CD14-positive monocyte (primary cell): ENCODE measurements around the gene FBXO30. TPM values are rescaled to one million over a fixed set of nuclear protein-coding genes. Genes with fewer than 3 reads are reported as not detected.

Experiments
- DNase-seq, 3 donors: peaks; one replicate each; pipeline ENCODE4 v3.0.0-alpha.2; 2011 to 2022
- H2AFZ ChIP-seq: 2 replicates; pipeline ENCODE4 v1.6.0; 2012; ENCODE audit warnings: mild to moderate bottlenecking, low read depth, low read length, inconsistent platforms; ENCODE audit not compliant: insufficient read depth, poor library complexity, severe bottlenecking
- H3K27ac ChIP-seq, 2 donors: 1 replicate in 1 of 2; 2 replicates in 1 of 2; pipeline ENCODE4 v1.5.1; 2012 to 2013; ENCODE audit warnings: low read length in 2 of 2, control low read depth in 1 of 2, inconsistent platforms in 1 of 2, low read depth in 1 of 2, mild to moderate bottlenecking in 1 of 2
- H3K27me3 ChIP-seq, 2 donors: one replicate each; pipeline versions ENCODE4 v1.6.0 to v1.6.1; 2011 to 2013; ENCODE audit warnings: low read length in 2 of 2; ENCODE audit not compliant: control insufficient read depth in 2 of 2, insufficient read depth in 2 of 2
- H3K36me3 ChIP-seq, 2 donors: replicated peaks in 1 of 2; 1 replicate in 1 of 2; 2 replicates in 1 of 2; pipeline versions ENCODE4 v1.5.1 to v1.6.1; 2012 to 2013; ENCODE audit warnings: low read length in 2 of 2, control low read depth in 1 of 2, inconsistent platforms in 1 of 2, mild to moderate bottlenecking in 1 of 2; ENCODE audit not compliant: insufficient read depth in 2 of 2, control insufficient read depth in 1 of 2
- H3K4me1 ChIP-seq, 2 donors: 1 replicate in 1 of 2; 2 replicates in 1 of 2; pipeline versions ENCODE4 v1.5.1 to v1.6.1; 2012 to 2013; ENCODE audit warnings: low read length in 2 of 2, control low read depth in 1 of 2, inconsistent platforms in 1 of 2, mild to moderate bottlenecking in 1 of 2, moderate library complexity in 1 of 2; ENCODE audit not compliant: insufficient read depth in 2 of 2, control insufficient read depth in 1 of 2
- H3K4me2 ChIP-seq: replicated peaks from 2 replicates; pipeline ENCODE3; 2012; ENCODE audit warnings: low read length, moderate library complexity, mild to moderate bottlenecking; ENCODE audit not compliant: poor library complexity, severe bottlenecking; ENCODE audit errors: extremely low read depth
- H3K4me3 ChIP-seq, 3 experiments: fragments of 200-600 bp in 1 of 3; sonication (generic) in 1 of 3; replicated peaks in 1 of 3; 1 replicate in 2 of 3; 2 replicates in 1 of 3; pipeline ENCODE4 v1.5.1; 2011 to 2013; ENCODE audit warnings: low read length in 3 of 3, mild to moderate bottlenecking in 3 of 3, control low read depth in 2 of 3, low read depth in 2 of 3, inconsistent platforms in 1 of 3, moderate library complexity in 1 of 3
- H3K79me2 ChIP-seq: 2 replicates; pipeline ENCODE4 v1.6.0; 2012; ENCODE audit warnings: mild to moderate bottlenecking, control low read depth, inconsistent platforms, low read length, moderate library complexity; ENCODE audit not compliant: insufficient read depth
- H3K9ac ChIP-seq: 2 replicates; pipeline ENCODE4 v1.6.0; 2017; ENCODE audit warnings: low read length, mild to moderate bottlenecking; ENCODE audit not compliant: insufficient read depth, poor library complexity, severe bottlenecking
- H3K9me3 ChIP-seq, 2 donors: replicated peaks in 1 of 2; 1 replicate in 1 of 2; 2 replicates in 1 of 2; pipeline versions ENCODE4 v1.5.1 to v1.6.1; 2012 to 2013; ENCODE audit warnings: low read length in 2 of 2, control low read depth in 1 of 2; ENCODE audit not compliant: control insufficient read depth in 1 of 2, insufficient read depth in 1 of 2
- H4K20me1 ChIP-seq: 2 replicates; pipeline ENCODE4 v1.6.0; 2012; ENCODE audit warnings: mild to moderate bottlenecking, low read length, control low read depth, moderate library complexity; ENCODE audit not compliant: insufficient read depth
- H3K27ac Mint-ChIP-seq, 7 donors: one replicate each; pipeline ENCODE4 v1.8.0; 2020; ENCODE audit warnings: mild to moderate bottlenecking in 7 of 7, mixed read lengths in 7 of 7, moderate library complexity in 6 of 7, inconsistent platforms in 2 of 7
- H3K27me3 Mint-ChIP-seq, 3 donors: one replicate each; pipeline ENCODE4 v1.8.0; 2021 to 2022; ENCODE audit warnings: low read depth in 3 of 3, mild to moderate bottlenecking in 3 of 3, mixed read lengths in 3 of 3, moderate library complexity in 3 of 3, inconsistent platforms in 1 of 3
- H3K36me3 Mint-ChIP-seq, 2 donors: one replicate each; pipeline ENCODE4 v1.8.0; 2020; ENCODE audit warnings: mixed read lengths in 2 of 2, inconsistent platforms in 1 of 2, mild to moderate bottlenecking in 1 of 2
- H3K4me1 Mint-ChIP-seq: one replicate; pipeline ENCODE4 v1.8.0; 2020; ENCODE audit warnings: mild to moderate bottlenecking, mixed read lengths
- H3K4me3 Mint-ChIP-seq, 2 donors: one replicate each; pipeline ENCODE4 v1.8.0; 2020; ENCODE audit warnings: mild to moderate bottlenecking in 2 of 2, mixed read lengths in 2 of 2, moderate library complexity in 1 of 2
- H3K9me3 Mint-ChIP-seq, 7 donors: one replicate each; pipeline ENCODE4 v1.8.0; 2020 to 2022; ENCODE audit warnings: mixed read lengths in 7 of 7, mild to moderate bottlenecking in 6 of 7, moderate library complexity in 6 of 7, inconsistent platforms in 2 of 7
- WGBS: methylation state at CpG from one replicate; pipeline ENCODE4 v1.1.5; 2013; ENCODE audit warnings: missing lambda C conversion rate; ENCODE audit not compliant: insufficient coverage; 5-methylcytosine and 5-hydroxymethylcytosine counted together
- intact Hi-C, 2 donors: fragments of 100-400 bp; cut with micrococcal nuclease; formaldehyde crosslinking; loops; one replicate each; pipeline versions ENCODE4 v1.15.0 to v1.15.1; 2023
- polyA plus RNA-seq, 3 donors: library from polyadenylated mRNA; depleted of rRNA in 1 of 3; unstranded in 2 of 3; stranded (reverse) in 1 of 3; fragments of 300-500 nt in 2 of 3; fragments of >200 nt in 1 of 3; fragmentation: Illumina TruSeq in 2 of 3; gene quantifications; 1 replicate in 2 of 3; 2 replicates in 1 of 3; pipeline ENCODE4 v1.2.3, GENCODE V29; 2012 to 2021
- TF ChIP-seq, protein P1 (sequence below): fragments of 200-600 bp; IDR thresholded peaks from one replicate; pipeline ENCODE4 v1.8.0; 2022; ENCODE audit warnings: antibody characterized with exemption, mild to moderate bottlenecking

Gene FBXO30
- polyA plus RNA-seq, 3 donors: 0.83 to 1.7 (median 1.1) TPM

DNA sequence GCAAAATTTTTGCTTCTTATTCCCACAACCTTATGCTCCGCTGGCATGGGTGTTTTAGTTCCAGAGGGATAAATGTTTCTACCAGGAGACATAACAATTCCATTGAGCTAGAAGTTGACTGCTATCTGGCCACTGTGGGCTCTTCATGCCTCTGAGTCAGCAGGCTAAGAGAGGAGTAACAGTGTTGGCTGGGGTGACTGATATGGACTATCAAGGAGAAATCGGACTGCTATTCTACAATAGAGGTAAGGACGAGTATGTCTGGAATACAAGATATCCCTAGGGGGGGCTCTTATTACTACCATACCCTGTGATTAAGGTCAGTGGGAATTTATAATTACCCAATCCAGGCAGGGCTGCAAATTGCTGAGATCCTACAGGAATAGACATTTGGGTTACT, 26.9 kb downstream of the FBXO30 start:
- no CpG with 5 or more reads among the region's 3 CpGs for WGBS
- no peak overlapping the region for H3K27ac Mint-ChIP-seq
- intact Hi-C loops: no loop called here

DNA sequence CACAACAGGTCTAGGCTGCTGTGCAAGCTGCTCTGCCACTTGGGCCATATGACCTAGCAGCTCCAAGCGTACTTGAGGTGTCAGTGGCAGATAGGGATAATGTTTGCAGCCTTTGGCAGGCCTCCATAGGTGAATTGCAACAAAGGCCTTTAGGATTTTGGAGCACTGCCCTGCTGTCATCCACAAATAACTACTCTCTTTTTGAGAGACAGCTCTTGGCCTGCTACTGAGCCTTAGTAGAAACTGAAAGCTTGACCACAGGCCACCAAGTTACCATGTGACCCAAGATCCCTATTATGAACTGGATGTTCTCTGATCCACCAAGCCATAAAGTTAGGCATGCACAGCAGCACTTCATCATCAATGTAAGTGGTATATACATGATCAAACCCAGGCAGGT, 29.9 kb downstream of the FBXO30 start:
- H3K36me3 Mint-ChIP-seq: peaks cover 7 to 13% of the 10 kb centered on the region in 2 donors
- DNase-seq: no peak
- intact Hi-C loops: no loop called here
- peaks cover 2 to 24% (median 11%) of the 10 kb centered on the region in 7 donors for H3K9me3 Mint-ChIP-seq
- H3K4me2 ChIP-seq: no peak overlapping the region
- H3K27ac ChIP-seq: no peak overlapping the region
- no peaks in the 10 kb centered on the region for H3K4me1 Mint-ChIP-seq
- peaks cover 0 to 2% (median 0%) of the 10 kb centered on the region in 3 donors for H3K27me3 Mint-ChIP-seq
- H3K27ac Mint-ChIP-seq: no peak overlapping the region
- H3K4me3 ChIP-seq: no peak overlapping the region
- no peaks in the 10 kb centered on the region for H3K79me2 ChIP-seq
- TF ChIP-seq, protein P1, sequence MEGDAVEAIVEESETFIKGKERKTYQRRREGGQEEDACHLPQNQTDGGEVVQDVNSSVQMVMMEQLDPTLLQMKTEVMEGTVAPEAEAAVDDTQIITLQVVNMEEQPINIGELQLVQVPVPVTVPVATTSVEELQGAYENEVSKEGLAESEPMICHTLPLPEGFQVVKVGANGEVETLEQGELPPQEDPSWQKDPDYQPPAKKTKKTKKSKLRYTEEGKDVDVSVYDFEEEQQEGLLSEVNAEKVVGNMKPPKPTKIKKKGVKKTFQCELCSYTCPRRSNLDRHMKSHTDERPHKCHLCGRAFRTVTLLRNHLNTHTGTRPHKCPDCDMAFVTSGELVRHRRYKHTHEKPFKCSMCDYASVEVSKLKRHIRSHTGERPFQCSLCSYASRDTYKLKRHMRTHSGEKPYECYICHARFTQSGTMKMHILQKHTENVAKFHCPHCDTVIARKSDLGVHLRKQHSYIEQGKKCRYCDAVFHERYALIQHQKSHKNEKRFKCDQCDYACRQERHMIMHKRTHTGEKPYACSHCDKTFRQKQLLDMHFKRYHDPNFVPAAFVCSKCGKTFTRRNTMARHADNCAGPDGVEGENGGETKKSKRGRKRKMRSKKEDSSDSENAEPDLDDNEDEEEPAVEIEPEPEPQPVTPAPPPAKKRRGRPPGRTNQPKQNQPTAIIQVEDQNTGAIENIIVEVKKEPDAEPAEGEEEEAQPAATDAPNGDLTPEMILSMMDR: no peak
- 100% methylated on average over 1 of the region's 1 CpG for WGBS
- H3K9ac ChIP-seq: no peak overlapping the region
- peaks cover 0 to 5% of the 10 kb centered on the region in 2 donors for H3K9me3 ChIP-seq
- peaks cover 0 to 10% of the 10 kb centered on the region in 2 donors for H3K36me3 ChIP-seq
- H3K4me1 ChIP-seq: no peaks in the 10 kb centered on the region
- no peaks in the 10 kb centered on the region for H4K20me1 ChIP-seq
- no peak overlapping the region for H3K4me3 Mint-ChIP-seq
- H2AFZ ChIP-seq: no peak overlapping the region
- no peaks in the 10 kb centered on the region for H3K27me3 ChIP-seq

More for the DNA sequence above, 26.9 kb downstream of the FBXO30 start:
- Histone ChIP-seq H2AFZ (no peak overlapping the region), H3K27ac (no peak overlapping the region), H3K36me3 (peaks cover 0 to 14% of the 10 kb centered on the region in 2 donors), H3K4me3 (no peak overlapping the region), H4K20me1 (no peaks in the 10 kb centered on the region), H3K4me2 (no peak overlapping the region), H3K27me3 (no peaks in the 10 kb centered on the region), H3K9ac (no peak overlapping the region), H3K79me2 (no peaks in the 10 kb centered on the region), H3K9me3 (peaks cover 8 to 18% of the 10 kb centered on the region in 2 donors), H3K4me1 (no peaks in the 10 kb centered on the region)
- Mint-ChIP-seq H3K27me3 (peaks cover 0 to 2% (median 2%) of the 10 kb centered on the region in 3 donors), H3K4me1 (no peaks in the 10 kb centered on the region), H3K4me3 (no peak overlapping the region), H3K9me3 (peaks cover 5 to 27% (median 18%) of the 10 kb centered on the region in 7 donors), H3K36me3 (peaks cover 9 to 20% of the 10 kb centered on the region in 2 donors)
- TF ChIP-seq, protein P1: no peak
- no peak for DNase-seq
